K562 (cell line): Measurements from ENCODE around the gene OLFML2B. TPM values are rescaled to one million over a fixed set of nuclear protein-coding genes. Genes with fewer than 3 reads are reported as not detected.

Source experiments
- HLTF ChIP-seq: fragments of 450-650 bp; IDR thresholded peaks from 2 replicates; pipeline ENCODE4 v1.6.1; 2016
- SIX5 ChIP-seq, 2 experiments: IDR thresholded peaks; 2 replicates each; pipeline ENCODE4 v1.6.1; 2011; ENCODE audit warnings: low read length in 2 of 2, borderline replicate concordance in 1 of 2, low read depth in 1 of 2, mild to moderate bottlenecking in 1 of 2, moderate library complexity in 1 of 2; ENCODE audit not compliant: insufficient read depth in 1 of 2
- ZNF316 ChIP-seq: fragments of 450-650 bp; IDR thresholded peaks from 2 replicates; pipeline ENCODE4 v1.6.1; 2016
- polyA plus RNA-seq, 8 experiments: library from polyadenylated mRNA; depleted of rRNA in 4 of 8; stranded (reverse) in 5 of 8; unstranded in 3 of 8; fragments of >200 nt; fragmentation: Nextera tagmentation in 2 of 8; fragmentation: Illumina TruSeq in 1 of 8; extraction: Ambion mirVana in 2 of 8; extraction: Trizol in 1 of 8; gene quantifications; 2 replicates each; pipeline versions ENCODE4 v1.2.1 to v1.2.3, GENCODE V29; 2011 to 2014; ENCODE audit warnings: inconsistent platforms in 1 of 8, missing spikeins in 1 of 8
- total RNA-seq, 7 experiments: library from RNA; depleted of rRNA in 6 of 7; stranded (reverse); fragments of >200 nt in 6 of 7; fragmentation: Illumina TruSeq in 2 of 7; extraction: Trizol in 2 of 7; gene quantifications; 2 replicates each; pipeline versions ENCODE4 v1.2.1 to v1.2.3, GENCODE V29; 2011 to 2021; ENCODE audit warnings: low replicate concordance in 1 of 7
- TF ChIP-seq, protein P1 (sequence below), 2 experiments: IDR thresholded peaks; 2 replicates each; pipeline ENCODE4 v1.6.1; 2012; ENCODE audit warnings: improper control_type of control experiment in 2 of 2, low read depth in 2 of 2, low read length in 2 of 2, borderline replicate concordance in 1 of 2
- TF ChIP-seq, protein P2 (sequence below): fragments of 250-450 bp; sonication (Bioruptor Pico); IDR thresholded peaks from 2 replicates; pipeline ENCODE4 v1.8.0; 2021; ENCODE audit warnings: moderate library complexity, mild to moderate bottlenecking, inconsistent platforms

OLFML2B gene
- total and polyA plus RNA-seq, 9 of the 15 experiments (the other 6 are each of a cell fraction or from before 2014, with no cell fraction given): not detected

DNA sequence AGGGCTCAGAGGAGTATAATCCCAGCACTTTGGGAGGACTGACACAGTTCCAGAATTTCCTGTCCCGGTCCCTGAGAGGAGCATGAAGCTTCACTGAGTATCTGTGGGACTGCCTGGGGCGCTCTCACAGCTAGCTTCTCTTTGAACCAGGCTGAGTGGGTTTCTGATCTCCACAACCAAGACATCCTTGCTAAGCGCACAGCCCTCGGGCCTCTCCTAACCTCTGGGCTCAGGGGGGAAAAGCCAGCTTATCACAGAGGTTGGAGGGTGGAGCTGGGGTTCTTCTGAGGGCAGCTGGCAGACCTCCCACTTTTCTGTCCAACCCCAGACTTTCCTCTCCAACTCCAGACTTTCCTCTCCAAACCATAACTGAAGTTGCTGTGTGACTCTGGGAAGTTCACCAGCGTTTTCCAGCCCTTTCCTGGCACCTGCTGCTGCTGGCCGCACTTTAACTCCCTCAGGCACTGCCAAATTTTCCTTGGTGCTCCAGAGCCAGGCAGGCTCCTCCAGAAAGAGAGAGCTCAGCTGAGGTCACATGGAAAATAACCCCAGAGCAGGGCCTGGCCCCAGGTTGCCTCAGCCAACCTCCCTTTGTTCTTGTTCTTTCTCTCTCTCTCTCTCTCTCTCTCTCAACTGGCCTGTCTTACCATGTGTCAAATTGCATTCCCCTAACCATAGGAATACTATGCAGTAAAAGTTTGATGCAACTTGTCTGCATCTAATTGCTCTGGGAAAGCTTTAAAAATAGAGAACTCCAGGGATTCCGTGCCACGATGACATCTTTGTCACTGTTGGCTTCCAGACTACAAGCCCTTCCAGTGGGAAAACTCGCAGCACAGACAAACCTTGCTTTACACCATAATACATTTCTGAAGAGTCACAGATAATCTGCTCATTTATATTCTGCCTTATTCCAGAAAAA is 49.5 kb downstream of the OLFML2B start (continued):
- TF ChIP-seq, protein P1, sequence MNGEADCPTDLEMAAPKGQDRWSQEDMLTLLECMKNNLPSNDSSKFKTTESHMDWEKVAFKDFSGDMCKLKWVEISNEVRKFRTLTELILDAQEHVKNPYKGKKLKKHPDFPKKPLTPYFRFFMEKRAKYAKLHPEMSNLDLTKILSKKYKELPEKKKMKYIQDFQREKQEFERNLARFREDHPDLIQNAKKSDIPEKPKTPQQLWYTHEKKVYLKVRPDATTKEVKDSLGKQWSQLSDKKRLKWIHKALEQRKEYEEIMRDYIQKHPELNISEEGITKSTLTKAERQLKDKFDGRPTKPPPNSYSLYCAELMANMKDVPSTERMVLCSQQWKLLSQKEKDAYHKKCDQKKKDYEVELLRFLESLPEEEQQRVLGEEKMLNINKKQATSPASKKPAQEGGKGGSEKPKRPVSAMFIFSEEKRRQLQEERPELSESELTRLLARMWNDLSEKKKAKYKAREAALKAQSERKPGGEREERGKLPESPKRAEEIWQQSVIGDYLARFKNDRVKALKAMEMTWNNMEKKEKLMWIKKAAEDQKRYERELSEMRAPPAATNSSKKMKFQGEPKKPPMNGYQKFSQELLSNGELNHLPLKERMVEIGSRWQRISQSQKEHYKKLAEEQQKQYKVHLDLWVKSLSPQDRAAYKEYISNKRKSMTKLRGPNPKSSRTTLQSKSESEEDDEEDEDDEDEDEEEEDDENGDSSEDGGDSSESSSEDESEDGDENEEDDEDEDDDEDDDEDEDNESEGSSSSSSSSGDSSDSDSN (IDR thresholded peaks at IDR 0.05; ENCODE audit: borderline replicate concordance in 1 of 2, low read depth in 2 of 2, low read length in 2 of 2): no peak
- TF ChIP-seq SIX5 (IDR thresholded peaks at IDR 0.05; ENCODE audit: borderline replicate concordance in 1 of 2, insufficient read depth in 1 of 2, low read depth in 1 of 2, low read length in 2 of 2) (no peak), HLTF (no peak), ZNF316 (no peak)
- TF ChIP-seq, protein P2, sequence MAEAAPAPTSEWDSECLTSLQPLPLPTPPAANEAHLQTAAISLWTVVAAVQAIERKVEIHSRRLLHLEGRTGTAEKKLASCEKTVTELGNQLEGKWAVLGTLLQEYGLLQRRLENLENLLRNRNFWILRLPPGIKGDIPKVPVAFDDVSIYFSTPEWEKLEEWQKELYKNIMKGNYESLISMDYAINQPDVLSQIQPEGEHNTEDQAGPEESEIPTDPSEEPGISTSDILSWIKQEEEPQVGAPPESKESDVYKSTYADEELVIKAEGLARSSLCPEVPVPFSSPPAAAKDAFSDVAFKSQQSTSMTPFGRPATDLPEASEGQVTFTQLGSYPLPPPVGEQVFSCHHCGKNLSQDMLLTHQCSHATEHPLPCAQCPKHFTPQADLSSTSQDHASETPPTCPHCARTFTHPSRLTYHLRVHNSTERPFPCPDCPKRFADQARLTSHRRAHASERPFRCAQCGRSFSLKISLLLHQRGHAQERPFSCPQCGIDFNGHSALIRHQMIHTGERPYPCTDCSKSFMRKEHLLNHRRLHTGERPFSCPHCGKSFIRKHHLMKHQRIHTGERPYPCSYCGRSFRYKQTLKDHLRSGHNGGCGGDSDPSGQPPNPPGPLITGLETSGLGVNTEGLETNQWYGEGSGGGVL (CRISPR knock-in tag): no peak
